RWPE1 (cell line): ENCODE measurements around the gene PLCD1.
A peak's percentile ranks its signal among the peaks of the same experiment; 100 is the strongest.

Source experiments
- CTCF ChIA-PET: fragments of 350-600 bp; sonication (Branson Sonifier 250); formaldehyde crosslinking; extraction: SDS; loops from one replicate; lab custom pipeline; 2021; lab: Yijun Ruan, JAX
- POLR2A ChIA-PET: fragments of 400-600 bp; formaldehyde crosslinking; extraction: SDS; loops from one replicate; lab custom pipeline; 2020; ENCODE audit warnings: antibody characterized with exemption; ENCODE audit not compliant: low non-redundant PET; lab: Yijun Ruan, JAX
- DNase-seq: peaks from one replicate; pipeline ENCODE4 v3.0.0; 2012; ENCODE audit warnings: low spot score
- H3K27ac ChIP-seq: fragments of 450-650 bp; 2 replicates; pipeline ENCODE4 v1.5.1; 2017
- CTCF ChIP-seq: fragments of 450-650 bp; conservative IDR thresholded peaks from 2 replicates; pipeline ENCODE4 v1.5.1; 2017; ENCODE audit warnings: low read depth, mild to moderate bottlenecking

The PLCD1 gene

GRCh38 chr3:38004415-38005075, 24.9 kb downstream of the PLCD1 start:
- POLR2A ChIA-PET: no interaction called here
- peak overlapping the region; percentile 58 for H3K27ac ChIP-seq
- TF ChIP-seq CTCF: peak; percentile 76
- CTCF ChIA-PET: interaction anchor here (0.7 to 1.2 kb wide), 5 partner anchors 11 to 323 kb away, joined by 3 to 5 read pairs (median 4); no protein-coding TSS in a partner anchor
- DNase-seq: peak; percentile 41

GRCh38 chr3:38003817-38004414, 25.5 kb downstream of the PLCD1 start:
- peak overlapping the region; percentile 58 for H3K27ac ChIP-seq
- ChIA-PET POLR2A (no interaction called here), CTCF (interaction anchor here (0.7 to 1.0 kb wide), 3 partner anchors 10 to 148 kb away, joined by 3 to 5 read pairs (median 4); no protein-coding TSS in a partner anchor)
- DNase-seq: no peak
- TF ChIP-seq CTCF: no peak

GRCh38 chr3:38003371-38003816, 26.0 kb downstream of the PLCD1 start:
- DNase-seq: no peak
- peak overlapping the region; percentile 58 for H3K27ac ChIP-seq
- ChIA-PET POLR2A (no interaction called here), CTCF (interaction anchor here (0.7 to 1.0 kb wide), 3 partner anchors 10 to 148 kb away, joined by 3 to 5 read pairs (median 4); no protein-coding TSS in a partner anchor)
- TF ChIP-seq CTCF: peak; percentile 78

GRCh38 chr3:38002940-38003339, 26.5 kb downstream of the PLCD1 start:
- DNase-seq: no peak
- CTCF ChIA-PET: no interaction called here
- no peak overlapping the region; the same call in 1 of the 2 replicates for H3K27ac ChIP-seq
- TF ChIP-seq CTCF: no peak
- POLR2A ChIA-PET: no interaction called here

- ChIA-PET POLR2A (no interaction called here), CTCF (interaction anchor here (1.2 kb wide), 1 partner anchor 29 kb away, joined by 5 read pairs; no protein-coding TSS in a partner anchor)
- no peak overlapping the region for H3K27ac ChIP-seq
- DNase-seq: no peak
- TF ChIP-seq CTCF: no peak
Observed at GRCh38 chr3:38002291-38002876, 27.1 kb downstream of the PLCD1 start.

- DNase-seq: no peak
- peak overlapping the region; percentile 41 for H3K27ac ChIP-seq
- TF ChIP-seq CTCF: no peak
- POLR2A ChIA-PET: no interaction called here
- CTCF ChIA-PET: interaction anchor here (1.2 kb wide), 1 partner anchor 28 kb away, joined by 5 read pairs; no protein-coding TSS in a partner anchor
Observed at GRCh38 chr3:38001456-38002081, 27.9 kb downstream of the PLCD1 start.
